Placental pericyte (primary cell): Measurements from ENCODE around the gene GRIA2. TPM values are rescaled to one million over a fixed set of nuclear protein-coding genes. Genes with fewer than 3 reads are reported as not detected.

Source experiments
- small RNA-seq: library from RNA; depleted of rRNA; stranded (forward); fragments of <200 nt; gene quantifications from one replicate; pipeline ENCODE3, GENCODE V24; 2012; ENCODE audit warnings: low replicate concordance
- total RNA-seq: library from RNA; depleted of rRNA; stranded (reverse); fragments of >200 nt; gene quantifications from 2 replicates; pipeline ENCODE4 v1.2.3, GENCODE V29; 2012

The GRIA2 gene
- total RNA-seq: under 0.01 TPM in 1 of 2 replicates, not detected in the other

DNA sequence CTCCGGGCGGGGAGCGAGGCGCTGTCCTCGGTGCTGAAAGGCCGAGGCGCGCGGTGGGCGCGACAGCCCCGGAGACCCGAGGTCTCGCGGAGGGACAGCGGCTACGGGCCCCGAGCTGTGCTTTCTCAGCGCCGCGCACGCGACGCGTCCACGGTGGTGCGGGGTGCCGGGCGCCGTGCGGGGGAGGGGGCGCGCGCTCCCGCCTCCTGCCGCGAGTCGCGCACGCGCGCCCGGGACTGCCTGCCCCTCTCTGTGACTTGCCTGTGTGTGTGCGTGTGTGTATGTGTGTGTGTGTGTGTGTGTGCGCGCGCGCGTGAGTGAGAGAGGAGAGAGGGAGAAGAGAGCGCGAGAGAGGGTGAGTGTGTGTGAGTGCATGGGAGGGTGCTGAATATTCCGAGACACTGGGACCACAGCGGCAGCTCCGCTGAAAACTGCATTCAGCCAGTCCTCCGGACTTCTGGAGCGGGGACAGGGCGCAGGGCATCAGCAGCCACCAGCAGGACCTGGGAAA lies at the start of gene GRIA2:
Gene GRIA2, plus strand, starts transcription at position 358 of the 511 bp plus-strand sequence. CDS start 315 bp downstream, outside the sequence.

Small RNAs within 50 kb of the gene (small RNA-seq; reads per million reads assigned to genes)
- gene RNU6-582P: 0.10 reads per million

Other genes starting within 250 kb of the GRIA2 start
- gene PDGFC, start 248.9 kb upstream of the GRIA2 start, total RNA-seq: 44.4 and 151 TPM in 2 replicates
- gene GLRB, start 144.6 kb upstream of the GRIA2 start, total RNA-seq: 5.9 and 8.2 TPM in 2 replicates